HepG2 (cell line): Measurements from ENCODE around the gene DACT2. TPM values are rescaled to one million over a fixed set of nuclear protein-coding genes. Genes with fewer than 3 reads are reported as not detected.
A peak's percentile ranks its signal among the peaks of the same experiment; 100 is the strongest.

Source experiments
- REL ChIP-seq: sonication (generic); formaldehyde crosslinking; conservative IDR thresholded peaks from 2 replicates; pipeline ENCODE4 v1.8.0; 2022; ENCODE audit warnings: mild to moderate bottlenecking, missing genetic modification reagents, moderate library complexity
- polyA plus RNA-seq, 8 experiments: library from polyadenylated mRNA; depleted of rRNA in 3 of 8; stranded (reverse) in 7 of 8; unstranded in 1 of 8; fragments of >200 nt; fragmentation: Illumina TruSeq in 4 of 8; extraction: Trizol in 4 of 8; gene quantifications; 2 replicates each; pipeline versions ENCODE4 v1.2.1 to v1.2.3, GENCODE V29; 2011 to 2016; ENCODE audit warnings: low read depth in 4 of 8, missing spikeins in 1 of 8, mixed read lengths in 1 of 8; ENCODE audit not compliant: insufficient read depth in 1 of 8
- total RNA-seq, 5 experiments: library from RNA; depleted of rRNA; stranded (reverse); fragments of >200 nt; fragmentation: Illumina TruSeq; extraction: Trizol; gene quantifications; 2 replicates each; pipeline ENCODE4 v1.2.3, GENCODE V29; 2016; ENCODE audit warnings: low read depth in 1 of 5
- TF ChIP-seq, protein P1 (sequence below): sonication (generic); formaldehyde crosslinking; IDR thresholded peaks from 2 replicates; pipeline ENCODE4 v1.4.0; 2020; ENCODE audit warnings: missing genetic modification reagents
- TF ChIP-seq, protein P2 (sequence below): sonication (generic); formaldehyde crosslinking; IDR thresholded peaks from one replicate; pipeline ENCODE4 v1.5.1; 2020; ENCODE audit warnings: mild to moderate bottlenecking, missing genetic modification reagents; ENCODE audit errors: not compliant biosample characterization
- TF ChIP-seq, protein P3 (sequence below): sonication (generic); formaldehyde crosslinking; IDR thresholded peaks from 2 replicates; pipeline ENCODE4 v1.9.0; 2021; ENCODE audit warnings: missing genetic modification reagents, mild to moderate bottlenecking, borderline replicate concordance
- TF ChIP-seq, protein P4 (sequence below): sonication (generic); formaldehyde crosslinking; IDR thresholded peaks from 2 replicates; pipeline ENCODE4; 2020; ENCODE audit warnings: missing genetic modification reagents, mild to moderate bottlenecking, borderline replicate concordance
- TF ChIP-seq, protein P5 (sequence below): sonication (generic); formaldehyde crosslinking; conservative IDR thresholded peaks from 2 replicates; pipeline ENCODE4 v1.4.0; 2020; ENCODE audit warnings: mild to moderate bottlenecking, missing genetic modification reagents, moderate library complexity

DACT2 gene
- total and polyA plus RNA-seq, 2 of the 13 experiments (the other 11 are each of a cell fraction or from before 2014, with no cell fraction given), result 0.15 TPM; not detected in 1

DNA sequence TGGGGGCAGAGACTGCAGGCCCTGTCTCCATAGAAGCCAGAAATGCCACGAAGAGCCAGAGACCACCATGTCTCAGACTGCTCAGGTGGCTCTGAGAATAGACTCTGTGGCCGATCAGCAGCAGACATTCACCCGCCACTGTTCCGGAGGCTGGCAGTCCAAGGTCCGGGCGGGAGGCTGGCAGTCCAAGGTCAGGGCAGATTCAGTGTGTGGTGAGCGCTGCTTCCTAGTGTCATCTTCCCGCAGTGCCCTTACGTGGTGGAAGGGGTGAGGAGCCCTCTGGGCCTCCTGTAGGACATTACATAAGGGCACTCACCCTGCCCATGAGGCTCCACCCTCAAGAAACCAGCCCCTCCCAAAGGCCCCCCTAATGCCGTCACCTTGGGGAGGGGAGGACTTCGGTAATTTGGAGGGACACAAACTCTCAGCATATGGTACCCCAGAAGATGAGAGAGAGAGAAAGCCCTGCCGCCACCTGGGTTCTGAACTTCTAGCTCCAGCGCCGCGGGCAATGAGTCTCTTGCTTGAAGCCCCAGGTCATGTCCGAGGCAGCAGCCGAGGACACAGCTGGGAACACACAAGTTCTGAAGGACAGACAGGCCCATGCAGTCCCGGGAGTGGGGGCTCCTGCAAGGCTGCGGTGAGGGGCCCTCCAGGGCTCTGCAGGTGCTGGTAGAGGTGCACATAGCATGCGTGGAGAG, 36.4 kb downstream of the DACT2 start (continued):
- TF ChIP-seq, protein P1, sequence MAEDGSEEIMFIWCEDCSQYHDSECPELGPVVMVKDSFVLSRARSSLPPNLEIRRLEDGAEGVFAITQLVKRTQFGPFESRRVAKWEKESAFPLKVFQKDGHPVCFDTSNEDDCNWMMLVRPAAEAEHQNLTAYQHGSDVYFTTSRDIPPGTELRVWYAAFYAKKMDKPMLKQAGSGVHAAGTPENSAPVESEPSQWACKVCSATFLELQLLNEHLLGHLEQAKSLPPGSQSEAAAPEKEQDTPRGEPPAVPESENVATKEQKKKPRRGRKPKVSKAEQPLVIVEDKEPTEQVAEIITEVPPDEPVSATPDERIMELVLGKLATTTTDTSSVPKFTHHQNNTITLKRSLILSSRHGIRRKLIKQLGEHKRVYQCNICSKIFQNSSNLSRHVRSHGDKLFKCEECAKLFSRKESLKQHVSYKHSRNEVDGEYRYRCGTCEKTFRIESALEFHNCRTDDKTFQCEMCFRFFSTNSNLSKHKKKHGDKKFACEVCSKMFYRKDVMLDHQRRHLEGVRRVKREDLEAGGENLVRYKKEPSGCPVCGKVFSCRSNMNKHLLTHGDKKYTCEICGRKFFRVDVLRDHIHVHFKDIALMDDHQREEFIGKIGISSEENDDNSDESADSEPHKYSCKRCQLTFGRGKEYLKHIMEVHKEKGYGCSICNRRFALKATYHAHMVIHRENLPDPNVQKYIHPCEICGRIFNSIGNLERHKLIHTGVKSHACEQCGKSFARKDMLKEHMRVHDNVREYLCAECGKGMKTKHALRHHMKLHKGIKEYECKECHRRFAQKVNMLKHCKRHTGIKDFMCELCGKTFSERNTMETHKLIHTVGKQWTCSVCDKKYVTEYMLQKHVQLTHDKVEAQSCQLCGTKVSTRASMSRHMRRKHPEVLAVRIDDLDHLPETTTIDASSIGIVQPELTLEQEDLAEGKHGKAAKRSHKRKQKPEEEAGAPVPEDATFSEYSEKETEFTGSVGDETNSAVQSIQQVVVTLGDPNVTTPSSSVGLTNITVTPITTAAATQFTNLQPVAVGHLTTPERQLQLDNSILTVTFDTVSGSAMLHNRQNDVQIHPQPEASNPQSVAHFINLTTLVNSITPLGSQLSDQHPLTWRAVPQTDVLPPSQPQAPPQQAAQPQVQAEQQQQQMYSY (CRISPR knock-in tag), result no peak
- TF ChIP-seq, protein P2, sequence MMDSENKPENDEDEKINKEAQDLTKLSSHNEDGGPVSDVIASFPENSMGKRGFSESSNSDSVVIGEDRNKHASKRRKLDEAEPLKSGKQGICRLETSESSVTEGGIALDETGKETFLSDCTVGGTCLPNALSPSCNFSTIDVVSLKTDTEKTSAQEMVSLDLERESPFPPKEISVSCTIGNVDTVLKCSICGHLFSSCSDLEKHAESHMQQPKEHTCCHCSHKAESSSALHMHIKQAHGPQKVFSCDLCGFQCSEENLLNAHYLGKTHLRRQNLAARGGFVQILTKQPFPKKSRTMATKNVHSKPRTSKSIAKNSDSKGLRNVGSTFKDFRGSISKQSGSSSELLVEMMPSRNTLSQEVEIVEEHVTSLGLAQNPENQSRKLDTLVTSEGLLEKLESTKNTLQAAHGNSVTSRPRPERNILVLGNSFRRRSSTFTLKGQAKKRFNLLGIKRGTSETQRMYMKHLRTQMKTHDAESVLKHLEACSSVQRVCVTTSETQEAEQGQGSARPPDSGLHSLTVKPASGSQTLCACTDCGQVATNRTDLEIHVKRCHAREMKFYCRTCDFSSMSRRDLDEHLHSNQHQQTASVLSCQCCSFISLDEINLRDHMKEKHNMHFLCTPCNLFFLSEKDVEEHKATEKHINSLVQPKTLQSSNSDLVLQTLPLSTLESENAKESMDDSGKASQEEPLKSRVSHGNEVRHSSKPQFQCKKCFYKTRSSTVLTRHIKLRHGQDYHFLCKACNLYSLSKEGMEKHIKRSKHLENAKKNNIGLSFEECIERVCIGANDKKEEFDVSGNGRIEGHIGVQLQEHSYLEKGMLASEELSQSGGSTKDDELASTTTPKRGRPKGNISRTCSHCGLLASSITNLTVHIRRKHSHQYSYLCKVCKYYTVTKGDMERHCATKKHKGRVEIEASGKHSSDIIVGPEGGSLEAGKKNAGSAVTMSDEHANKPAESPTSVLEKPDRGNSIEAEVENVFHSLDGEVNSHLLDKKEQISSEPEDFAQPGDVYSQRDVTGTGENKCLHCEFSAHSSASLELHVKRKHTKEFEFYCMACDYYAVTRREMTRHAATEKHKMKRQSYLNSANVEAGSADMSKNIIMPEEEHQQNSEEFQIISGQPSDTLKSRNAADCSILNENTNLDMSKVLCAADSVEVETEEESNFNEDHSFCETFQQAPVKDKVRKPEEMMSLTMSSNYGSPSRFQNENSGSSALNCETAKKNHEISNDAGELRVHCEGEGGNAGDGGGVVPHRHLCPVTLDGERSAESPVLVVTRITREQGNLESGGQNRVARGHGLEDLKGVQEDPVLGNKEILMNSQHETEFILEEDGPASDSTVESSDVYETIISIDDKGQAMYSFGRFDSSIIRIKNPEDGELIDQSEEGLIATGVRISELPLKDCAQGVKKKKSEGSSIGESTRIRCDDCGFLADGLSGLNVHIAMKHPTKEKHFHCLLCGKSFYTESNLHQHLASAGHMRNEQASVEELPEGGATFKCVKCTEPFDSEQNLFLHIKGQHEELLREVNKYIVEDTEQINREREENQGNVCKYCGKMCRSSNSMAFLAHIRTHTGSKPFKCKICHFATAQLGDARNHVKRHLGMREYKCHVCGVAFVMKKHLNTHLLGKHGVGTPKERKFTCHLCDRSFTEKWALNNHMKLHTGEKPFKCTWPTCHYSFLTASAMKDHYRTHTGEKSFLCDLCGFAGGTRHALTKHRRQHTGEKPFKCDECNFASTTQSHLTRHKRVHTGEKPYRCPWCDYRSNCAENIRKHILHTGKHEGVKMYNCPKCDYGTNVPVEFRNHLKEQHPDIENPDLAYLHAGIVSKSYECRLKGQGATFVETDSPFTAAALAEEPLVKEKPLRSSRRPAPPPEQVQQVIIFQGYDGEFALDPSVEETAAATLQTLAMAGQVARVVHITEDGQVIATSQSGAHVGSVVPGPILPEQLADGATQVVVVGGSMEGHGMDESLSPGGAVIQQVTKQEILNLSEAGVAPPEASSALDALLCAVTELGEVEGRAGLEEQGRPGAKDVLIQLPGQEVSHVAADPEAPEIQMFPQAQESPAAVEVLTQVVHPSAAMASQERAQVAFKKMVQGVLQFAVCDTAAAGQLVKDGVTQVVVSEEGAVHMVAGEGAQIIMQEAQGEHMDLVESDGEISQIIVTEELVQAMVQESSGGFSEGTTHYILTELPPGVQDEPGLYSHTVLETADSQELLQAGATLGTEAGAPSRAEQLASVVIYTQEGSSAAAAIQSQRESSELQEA (CRISPR knock-in tag), result no peak
- TF ChIP-seq, protein P3, sequence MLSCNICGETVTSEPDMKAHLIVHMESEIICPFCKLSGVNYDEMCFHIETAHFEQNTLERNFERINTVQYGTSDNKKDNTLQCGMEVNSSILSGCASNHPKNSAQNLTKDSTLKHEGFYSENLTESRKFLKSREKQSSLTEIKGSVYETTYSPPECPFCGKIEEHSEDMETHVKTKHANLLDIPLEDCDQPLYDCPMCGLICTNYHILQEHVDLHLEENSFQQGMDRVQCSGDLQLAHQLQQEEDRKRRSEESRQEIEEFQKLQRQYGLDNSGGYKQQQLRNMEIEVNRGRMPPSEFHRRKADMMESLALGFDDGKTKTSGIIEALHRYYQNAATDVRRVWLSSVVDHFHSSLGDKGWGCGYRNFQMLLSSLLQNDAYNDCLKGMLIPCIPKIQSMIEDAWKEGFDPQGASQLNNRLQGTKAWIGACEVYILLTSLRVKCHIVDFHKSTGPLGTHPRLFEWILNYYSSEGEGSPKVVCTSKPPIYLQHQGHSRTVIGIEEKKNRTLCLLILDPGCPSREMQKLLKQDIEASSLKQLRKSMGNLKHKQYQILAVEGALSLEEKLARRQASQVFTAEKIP, result no peak
- TF ChIP-seq, protein P4, sequence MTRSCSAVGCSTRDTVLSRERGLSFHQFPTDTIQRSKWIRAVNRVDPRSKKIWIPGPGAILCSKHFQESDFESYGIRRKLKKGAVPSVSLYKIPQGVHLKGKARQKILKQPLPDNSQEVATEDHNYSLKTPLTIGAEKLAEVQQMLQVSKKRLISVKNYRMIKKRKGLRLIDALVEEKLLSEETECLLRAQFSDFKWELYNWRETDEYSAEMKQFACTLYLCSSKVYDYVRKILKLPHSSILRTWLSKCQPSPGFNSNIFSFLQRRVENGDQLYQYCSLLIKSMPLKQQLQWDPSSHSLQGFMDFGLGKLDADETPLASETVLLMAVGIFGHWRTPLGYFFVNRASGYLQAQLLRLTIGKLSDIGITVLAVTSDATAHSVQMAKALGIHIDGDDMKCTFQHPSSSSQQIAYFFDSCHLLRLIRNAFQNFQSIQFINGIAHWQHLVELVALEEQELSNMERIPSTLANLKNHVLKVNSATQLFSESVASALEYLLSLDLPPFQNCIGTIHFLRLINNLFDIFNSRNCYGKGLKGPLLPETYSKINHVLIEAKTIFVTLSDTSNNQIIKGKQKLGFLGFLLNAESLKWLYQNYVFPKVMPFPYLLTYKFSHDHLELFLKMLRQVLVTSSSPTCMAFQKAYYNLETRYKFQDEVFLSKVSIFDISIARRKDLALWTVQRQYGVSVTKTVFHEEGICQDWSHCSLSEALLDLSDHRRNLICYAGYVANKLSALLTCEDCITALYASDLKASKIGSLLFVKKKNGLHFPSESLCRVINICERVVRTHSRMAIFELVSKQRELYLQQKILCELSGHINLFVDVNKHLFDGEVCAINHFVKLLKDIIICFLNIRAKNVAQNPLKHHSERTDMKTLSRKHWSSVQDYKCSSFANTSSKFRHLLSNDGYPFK (CRISPR knock-in tag), result peak; percentile 34; the same call in 1 of the 2 replicates
- TF ChIP-seq, protein P5, sequence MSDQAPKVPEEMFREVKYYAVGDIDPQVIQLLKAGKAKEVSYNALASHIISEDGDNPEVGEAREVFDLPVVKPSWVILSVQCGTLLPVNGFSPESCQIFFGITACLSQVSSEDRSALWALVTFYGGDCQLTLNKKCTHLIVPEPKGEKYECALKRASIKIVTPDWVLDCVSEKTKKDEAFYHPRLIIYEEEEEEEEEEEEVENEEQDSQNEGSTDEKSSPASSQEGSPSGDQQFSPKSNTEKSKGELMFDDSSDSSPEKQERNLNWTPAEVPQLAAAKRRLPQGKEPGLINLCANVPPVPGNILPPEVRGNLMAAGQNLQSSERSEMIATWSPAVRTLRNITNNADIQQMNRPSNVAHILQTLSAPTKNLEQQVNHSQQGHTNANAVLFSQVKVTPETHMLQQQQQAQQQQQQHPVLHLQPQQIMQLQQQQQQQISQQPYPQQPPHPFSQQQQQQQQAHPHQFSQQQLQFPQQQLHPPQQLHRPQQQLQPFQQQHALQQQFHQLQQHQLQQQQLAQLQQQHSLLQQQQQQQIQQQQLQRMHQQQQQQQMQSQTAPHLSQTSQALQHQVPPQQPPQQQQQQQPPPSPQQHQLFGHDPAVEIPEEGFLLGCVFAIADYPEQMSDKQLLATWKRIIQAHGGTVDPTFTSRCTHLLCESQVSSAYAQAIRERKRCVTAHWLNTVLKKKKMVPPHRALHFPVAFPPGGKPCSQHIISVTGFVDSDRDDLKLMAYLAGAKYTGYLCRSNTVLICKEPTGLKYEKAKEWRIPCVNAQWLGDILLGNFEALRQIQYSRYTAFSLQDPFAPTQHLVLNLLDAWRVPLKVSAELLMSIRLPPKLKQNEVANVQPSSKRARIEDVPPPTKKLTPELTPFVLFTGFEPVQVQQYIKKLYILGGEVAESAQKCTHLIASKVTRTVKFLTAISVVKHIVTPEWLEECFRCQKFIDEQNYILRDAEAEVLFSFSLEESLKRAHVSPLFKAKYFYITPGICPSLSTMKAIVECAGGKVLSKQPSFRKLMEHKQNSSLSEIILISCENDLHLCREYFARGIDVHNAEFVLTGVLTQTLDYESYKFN (CRISPR knock-in tag), result peak; percentile 92
- no peak for TF ChIP-seq REL
